HL-60 (cell line): ENCODE data around the gene TTC28.

ENCODE experiments used
- DNase-seq, 2 experiments: peaks; one replicate each; pipeline ENCODE4 v3.0.0-alpha.2; 2010 to 2020; ENCODE audit warnings: low read depth in 1 of 2, low spot score in 1 of 2
- H3K27ac ChIP-seq: fragments of 250-450 bp; sonication (Bioruptor Pico); replicated peaks from 2 replicates; pipeline ENCODE4 v1.5.1; 2020; ENCODE audit warnings: mild to moderate bottlenecking, moderate library complexity
- H3K27me3 ChIP-seq: fragments of 250-450 bp; sonication (Bioruptor Pico); 2 replicates; pipeline ENCODE4 v1.5.1; 2021; ENCODE audit warnings: mild to moderate bottlenecking, moderate library complexity; ENCODE audit not compliant: insufficient read depth, poor library complexity, severe bottlenecking
- H3K4me3 ChIP-seq: replicated peaks from 2 replicates; pipeline ENCODE4 v1.5.1; 2011; ENCODE audit warnings: mild to moderate bottlenecking, control low read depth, low read length; ENCODE audit not compliant: insufficient read depth
- CTCF ChIP-seq: IDR thresholded peaks from one replicate; pipeline ENCODE4 v1.5.1; 2011; ENCODE audit warnings: low read length, control low read depth, inconsistent platforms; ENCODE audit not compliant: insufficient read depth
- GABPA ChIP-seq: IDR thresholded peaks from 2 replicates; pipeline ENCODE4 v1.6.1; 2012; ENCODE audit warnings: low read depth
- POLR2AphosphoS5 ChIP-seq: IDR thresholded peaks from 2 replicates; pipeline ENCODE4 v1.6.1; 2012; ENCODE audit warnings: low read depth
- REST ChIP-seq: IDR thresholded peaks from 2 replicates; pipeline ENCODE4 v1.6.1; 2012; ENCODE audit warnings: low read depth; ENCODE audit not compliant: insufficient replicate concordance
- SPI1 ChIP-seq: IDR thresholded peaks from 2 replicates; pipeline ENCODE4 v1.6.1; 2012; ENCODE audit warnings: low read depth, mild to moderate bottlenecking, borderline replicate concordance

Gene TTC28

GRCh38 chr22:28148816-28149465 is 530.7 kb downstream of the TTC28 start:
- TF ChIP-seq REST = no peak
- TF ChIP-seq CTCF = no peak
- TF ChIP-seq POLR2AphosphoS5 = no peak
- TF ChIP-seq GABPA = no peak
- H3K4me3 ChIP-seq = no peak overlapping the region
- H3K27ac ChIP-seq = no peak overlapping the region
- H3K27me3 ChIP-seq = peaks cover 5% of the 10 kb centered on the region
- DNase-seq = no peak

GRCh38 chr22:28147401-28147800 is 532.2 kb downstream of the TTC28 start:
- Histone ChIP-seq H3K4me3 (no peak overlapping the region), H3K27ac (no peak overlapping the region), H3K27me3 (peaks cover 5% of the 10 kb centered on the region)
- no peak for TF ChIP-seq GABPA
- TF ChIP-seq POLR2AphosphoS5 = no peak
- TF ChIP-seq CTCF = no peak
- TF ChIP-seq SPI1 = no peak
- no peak for TF ChIP-seq REST
- DNase-seq = no peak

DNA sequence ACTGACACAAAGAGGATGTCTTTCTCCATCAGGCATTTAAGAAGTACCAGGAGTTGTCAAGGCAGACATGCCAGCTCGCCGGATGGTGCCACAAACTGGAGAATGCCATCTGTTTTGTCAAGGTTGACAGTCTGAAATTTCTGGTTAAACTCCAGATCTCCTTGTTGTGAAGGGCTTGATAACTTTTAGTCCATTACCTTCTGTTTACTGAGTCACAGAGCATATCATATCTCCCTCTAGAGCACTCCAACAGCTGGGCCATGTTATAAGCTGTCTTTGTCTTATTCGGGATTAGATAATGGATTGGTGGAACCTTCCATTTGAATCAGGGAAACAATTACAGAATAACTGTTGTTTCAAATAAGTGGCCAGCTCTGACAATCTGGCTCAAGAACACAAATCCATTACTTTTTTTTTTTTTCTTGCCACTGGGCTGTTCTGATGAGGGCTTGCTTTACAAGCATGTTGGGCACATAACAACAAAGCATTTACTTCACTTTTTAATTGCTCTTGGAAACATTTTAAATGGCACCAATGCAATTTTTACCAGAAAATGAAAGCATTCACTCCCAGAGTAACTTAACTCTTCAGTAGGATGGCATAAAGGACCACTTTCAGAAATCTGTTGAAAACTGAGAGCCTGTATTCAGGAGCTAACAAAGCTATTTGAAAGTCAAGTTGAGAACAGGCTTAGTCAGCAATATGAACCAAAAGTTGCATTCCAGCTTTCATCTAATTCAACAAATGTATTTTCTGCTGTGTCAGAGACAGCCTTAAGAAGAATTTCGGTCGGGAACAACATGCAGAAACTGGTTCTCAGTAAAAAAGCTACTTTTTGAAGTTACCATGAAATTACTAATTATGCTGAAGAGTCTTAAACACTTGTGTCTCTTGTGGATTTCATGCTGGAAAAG is 533.0 kb downstream of the TTC28 start:
- Histone ChIP-seq H3K4me3 (no peak overlapping the region), H3K27me3 (peaks cover 7% of the 10 kb centered on the region), H3K27ac (no peak overlapping the region)
- TF ChIP-seq REST = no peak
- TF ChIP-seq SPI1 = no peak
- no peak for TF ChIP-seq GABPA
- TF ChIP-seq POLR2AphosphoS5 = no peak
- no peak for TF ChIP-seq CTCF
- DNase-seq = no peak
